IMR-90 (cell line): ENCODE data around the gene CD99L2. TPM values are rescaled to one million over a fixed set of nuclear protein-coding genes. Genes with fewer than 3 reads are reported as not detected.

Source experiments
- ATAC-seq: fragments of 200-7000 bp; cut with Tn5 transposase; 2 replicates; pipeline ENCODE4 v1.9.1; 2020; ENCODE audit warnings: low read depth, mild to moderate bottlenecking, moderate library complexity
- BruUV-seq: library from RNA; stranded (reverse); fragments of 400-500 nt; replicated peaks from 2 replicates; lab custom pipeline; 2021; lab: Mats Ljungman, UMichigan
- CTCF ChIA-PET: fragments of 300-600 bp; formaldehyde crosslinking; extraction: SDS; loops from one replicate; lab custom pipeline; 2021; ENCODE audit warnings: antibody characterized with exemption; lab: Yijun Ruan, JAX
- POLR2A ChIA-PET: fragments of 300-600 bp; sonication (Branson Sonifier 250); formaldehyde crosslinking; loops from one replicate; lab custom pipeline; 2022; ENCODE audit warnings: antibody characterized with exemption; ENCODE audit not compliant: unreplicated experiment; lab: Charles Lee
- DNase-seq: peaks from one replicate; pipeline ENCODE4 v3.0.0; 2013
- H2AFZ ChIP-seq: replicated peaks from 2 replicates; pipeline ENCODE3; 2013; ENCODE audit warnings: low read length, mild to moderate bottlenecking; ENCODE audit not compliant: poor library complexity
- H2AK5ac ChIP-seq: 2 replicates; pipeline ENCODE4 v1.6.1; 2013; ENCODE audit warnings: low read depth, low read length, inconsistent platforms
- H2AK9ac ChIP-seq: replicated peaks from 2 replicates; pipeline ENCODE3; 2013; ENCODE audit warnings: mild to moderate bottlenecking, low read depth, low read length, moderate library complexity; ENCODE audit not compliant: poor library complexity
- H2BK120ac ChIP-seq: 2 replicates; pipeline ENCODE4 v1.6.1; 2013; ENCODE audit warnings: low read depth, low read length, inconsistent platforms
- H2BK15ac ChIP-seq: 3 replicates; pipeline ENCODE4 v1.6.1; 2013; ENCODE audit warnings: low read depth, low read length, inconsistent platforms
- H2BK20ac ChIP-seq: 2 replicates; pipeline ENCODE4 v1.6.1; 2013; ENCODE audit warnings: low read depth, mild to moderate bottlenecking, inconsistent platforms, low read length, moderate library complexity
- H2BK5ac ChIP-seq: 2 replicates; pipeline ENCODE4 v1.6.1; 2013; ENCODE audit warnings: mild to moderate bottlenecking, low read depth, low read length, inconsistent platforms; ENCODE audit not compliant: poor library complexity, severe bottlenecking
- H3K14ac ChIP-seq: replicated peaks from 2 replicates; pipeline ENCODE4 v1.6.1; 2013; ENCODE audit warnings: low read depth, low read length, inconsistent platforms
- H3K18ac ChIP-seq: 2 replicates; pipeline ENCODE4 v1.6.1; 2013; ENCODE audit warnings: low read depth, low read length, control low read depth
- H3K23ac ChIP-seq: 2 replicates; pipeline ENCODE4 v1.6.1; 2013; ENCODE audit warnings: low read depth, low read length, inconsistent platforms
- H3K27ac ChIP-seq: 2 replicates; pipeline ENCODE4 v1.5.1; 2013; ENCODE audit warnings: mild to moderate bottlenecking, control low read depth, low read length; ENCODE audit not compliant: insufficient read depth
- H3K27me3 ChIP-seq: 2 replicates; pipeline ENCODE4 v1.6.1; 2013; ENCODE audit warnings: low read length; ENCODE audit not compliant: control insufficient read depth, insufficient read depth
- H3K36me3 ChIP-seq: 2 replicates; pipeline ENCODE4 v1.6.1; 2013; ENCODE audit warnings: low read length, mixed read lengths; ENCODE audit not compliant: control insufficient read depth, insufficient read depth
- H3K4ac ChIP-seq: 2 replicates; pipeline ENCODE4 v1.6.1; 2013; ENCODE audit warnings: low read depth, low read length, inconsistent platforms
- H3K4me1 ChIP-seq: 2 replicates; pipeline ENCODE4 v1.6.1; 2013; ENCODE audit warnings: low read length, mixed read lengths; ENCODE audit not compliant: control insufficient read depth, insufficient read depth
- H3K4me2 ChIP-seq: 2 replicates; pipeline ENCODE4 v1.6.1; 2013; ENCODE audit warnings: low read depth, mild to moderate bottlenecking, control low read depth, low read length, moderate library complexity
- H3K4me3 ChIP-seq: 2 replicates; pipeline ENCODE4 v1.5.1; 2013; ENCODE audit warnings: low read depth, mild to moderate bottlenecking, control low read depth, low read length, moderate library complexity; ENCODE audit not compliant: insufficient read depth
- H3K56ac ChIP-seq: 2 replicates; pipeline ENCODE4 v1.6.1; 2013; ENCODE audit warnings: low read length, inconsistent platforms; ENCODE audit not compliant: insufficient read depth; ENCODE audit errors: extremely low read depth
- H3K79me1 ChIP-seq, 2 experiments: 2 replicates each; pipeline ENCODE4 v1.6.1; 2013; ENCODE audit warnings: low read length in 2 of 2, inconsistent platforms in 1 of 2, low read depth in 1 of 2
- H3K9ac ChIP-seq: 2 replicates; pipeline ENCODE4 v1.6.1; 2013; ENCODE audit warnings: low read depth, low read length, control low read depth
- H3K9me1 ChIP-seq: 2 replicates; pipeline ENCODE4 v1.6.1; 2013; ENCODE audit warnings: low read length, inconsistent platforms; ENCODE audit not compliant: insufficient read depth
- H3K9me3 ChIP-seq: 2 replicates; pipeline ENCODE4 v1.6.1; 2013; ENCODE audit warnings: low read length; ENCODE audit not compliant: control insufficient read depth, insufficient read depth
- H4K20me1 ChIP-seq: 2 replicates; pipeline ENCODE4 v1.6.1; 2013; ENCODE audit warnings: low read length, inconsistent platforms; ENCODE audit not compliant: insufficient read depth
- H4K5ac ChIP-seq: 2 replicates; pipeline ENCODE4 v1.6.1; 2013; ENCODE audit warnings: mild to moderate bottlenecking, low read depth, low read length, control low read depth
- H4K8ac ChIP-seq, 2 experiments: 2 replicates each; pipeline ENCODE4 v1.6.1; 2013; ENCODE audit warnings: low read depth in 2 of 2, low read length in 2 of 2, control low read depth in 1 of 2, inconsistent platforms in 1 of 2
- H4K91ac ChIP-seq: 2 replicates; pipeline ENCODE4 v1.6.1; 2013; ENCODE audit warnings: low read depth, low read length, inconsistent platforms; ENCODE audit not compliant: insufficient read depth
- MAFK ChIP-seq: IDR thresholded peaks from 2 replicates; pipeline ENCODE4 v1.6.1; 2012; ENCODE audit warnings: low read depth, low read length, improper control_type of control experiment
- WGBS, 2 experiments: methylation state at CpG; one replicate each; pipeline versions ENCODE4 v1.1.5 to v1.1.7; 2013; ENCODE audit warnings: missing lambda C conversion rate in 2 of 2; ENCODE audit not compliant: insufficient read length in 1 of 2; ENCODE audit errors: extremely low coverage in 2 of 2; 5-methylcytosine and 5-hydroxymethylcytosine counted together
- dilution Hi-C: fragments of 300-500 bp; cut with HindIII; formaldehyde crosslinking; loops from one replicate; pipeline ENCODE4 v1.14.3; 2018; ENCODE audit warnings: low sequenced_read_pairs; ENCODE audit not compliant: unreplicated experiment
- in situ Hi-C: fragments of 300-500 bp; cut with MboI; formaldehyde crosslinking; loops from 3 replicates; pipeline ENCODE4 v1.14.3; 2019; ENCODE audit warnings: low sequenced_read_pairs, inconsistent platforms, mixed read lengths
- intact Hi-C: fragments of 100-400 bp; cut with micrococcal nuclease; formaldehyde crosslinking; loops from 2 replicates; pipeline ENCODE4 v1.10.0; 2022
- polyA plus RNA-seq, 3 experiments: library from polyadenylated mRNA; depleted of rRNA; stranded (reverse); fragments of >200 nt; gene quantifications; 2 replicates each; pipeline ENCODE4 v1.2.3, GENCODE V29; 2012; ENCODE audit warnings: low replicate concordance in 1 of 3
- total RNA-seq: library from RNA; depleted of rRNA; stranded (reverse); fragments of >200 nt; gene quantifications from 2 replicates; pipeline ENCODE4 v1.2.3, GENCODE V29; 2012

Gene CD99L2
- total and polyA plus RNA-seq, 2 of the 4 experiments (the other 2 are of a cell fraction) = 17.4 to 41.4 TPM

DNA sequence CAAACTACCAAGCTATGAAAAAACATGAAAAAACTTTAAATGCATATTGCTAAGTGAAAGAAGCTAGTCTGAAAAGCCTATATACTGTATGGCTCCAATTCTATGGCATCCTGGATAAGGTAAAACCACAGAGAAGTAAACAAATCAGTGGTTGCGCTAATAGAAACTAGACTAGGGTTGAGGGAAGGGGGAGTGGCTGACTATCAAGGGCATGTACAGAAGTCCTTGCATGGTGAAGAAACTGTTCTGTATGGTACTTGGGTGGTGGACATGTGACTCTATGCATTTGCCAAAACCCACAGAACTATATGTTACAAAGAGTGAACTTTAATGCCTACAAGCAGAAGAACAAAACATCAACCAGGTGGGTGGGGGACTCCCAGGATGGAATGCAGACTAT is 108.4 kb downstream of the CD99L2 start:
- Histone ChIP-seq H2AK9ac (no peak overlapping the region), H4K20me1 (no peaks in the 10 kb centered on the region), H3K9me1 (no peaks in the 10 kb centered on the region), H4K5ac (no peak overlapping the region), H2BK120ac (no peak overlapping the region), H3K4me3 (no peak overlapping the region), H2BK15ac (no peak overlapping the region), H3K23ac (no peak overlapping the region), H3K27ac (no peak overlapping the region), H4K91ac (no peak overlapping the region), H3K4ac (no peak overlapping the region), H3K36me3 (peaks cover 3% of the 10 kb centered on the region), H3K79me1 (no peaks in the 10 kb centered on the region), H3K9me3 (no peaks in the 10 kb centered on the region), H2AK5ac (no peak overlapping the region), H2AFZ (no peak overlapping the region), H3K9ac (no peak overlapping the region), H3K56ac (no peak overlapping the region), H3K4me2 (no peak overlapping the region), H4K8ac (no peak overlapping the region), H2BK20ac (no peak overlapping the region), H3K18ac (no peak overlapping the region), H2BK5ac (no peak overlapping the region), H3K27me3 (no peaks in the 10 kb centered on the region), H3K14ac (no peak overlapping the region), H3K4me1 (no peaks in the 10 kb centered on the region)
- in situ Hi-C loops (no loop called here), intact Hi-C loops (no loop called here), dilution Hi-C loops (no loop called here)
- DNase-seq = no peak
- POLR2A ChIA-PET = no interaction called here
- no CpG with 5 or more reads among the region's 1 CpG for WGBS, 2 experiments
- ATAC-seq = no peak
- no peak for TF ChIP-seq MAFK
- CTCF ChIA-PET = no interaction called here
- BruUV-seq = no TSS peak
